Measurements from ENCODE around the gene SSR1.
A peak's percentile ranks its signal among the peaks of the same experiment; 100 is the strongest.
"Not testable (repeated sequence)": the region's sequence is repeated elsewhere in the genome, so short reads cannot be mapped to it uniquely, and the experiment has no call there.

Gene SSR1

DNA sequence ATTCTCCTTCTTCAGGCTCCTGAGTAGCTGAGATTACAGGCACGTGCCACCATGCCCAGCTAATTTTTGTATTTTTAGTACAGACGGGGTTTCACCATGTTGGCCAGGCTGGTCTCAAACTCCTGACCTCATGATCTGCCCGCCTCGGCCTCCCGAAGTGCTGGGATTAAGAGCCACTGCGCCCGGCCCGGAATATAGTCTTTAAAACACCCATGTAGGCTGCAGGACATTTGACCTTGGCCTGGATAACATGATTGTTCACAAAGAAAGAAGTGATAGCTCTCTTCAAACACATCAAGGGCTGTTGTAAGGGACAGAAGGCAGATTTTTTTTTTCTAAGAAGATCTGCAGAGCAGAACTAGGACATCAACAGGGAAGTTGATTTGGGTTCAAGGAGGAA is 38.5 kb downstream of the SSR1 start:
- DNase-seq: not testable (repeated sequence)

GRCh38 chr6:7273709-7274108 is 39.3 kb downstream of the SSR1 start:
- no peak for DNase-seq

- DNase-seq: no peak
These were observed 41.8 kb downstream of the SSR1 start for GRCh38 chr6:7271205-7271534.

- no peak for DNase-seq
These were observed 42.4 kb downstream of the SSR1 start for GRCh38 chr6:7270320-7271204.

DNA sequence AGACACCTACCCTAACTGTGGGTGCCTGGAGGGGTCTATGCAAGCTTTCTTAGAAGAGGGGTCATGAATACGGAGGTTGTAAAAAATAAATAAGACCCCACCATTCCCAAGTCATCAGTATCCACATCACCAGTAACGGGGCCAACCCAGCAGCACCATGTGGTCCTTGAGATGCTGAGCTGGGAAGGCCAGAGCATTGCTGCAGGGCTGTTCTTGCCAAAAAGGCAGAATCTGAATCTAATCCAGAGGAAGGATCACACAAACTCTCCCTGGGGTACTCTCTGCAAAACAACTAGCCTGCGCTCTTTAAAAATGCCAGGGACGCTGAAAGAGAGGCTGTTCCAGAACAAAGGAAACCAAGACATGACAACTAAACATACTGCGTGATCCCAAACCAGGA is 43.2 kb downstream of the SSR1 start:
- no peak for DNase-seq

DNA sequence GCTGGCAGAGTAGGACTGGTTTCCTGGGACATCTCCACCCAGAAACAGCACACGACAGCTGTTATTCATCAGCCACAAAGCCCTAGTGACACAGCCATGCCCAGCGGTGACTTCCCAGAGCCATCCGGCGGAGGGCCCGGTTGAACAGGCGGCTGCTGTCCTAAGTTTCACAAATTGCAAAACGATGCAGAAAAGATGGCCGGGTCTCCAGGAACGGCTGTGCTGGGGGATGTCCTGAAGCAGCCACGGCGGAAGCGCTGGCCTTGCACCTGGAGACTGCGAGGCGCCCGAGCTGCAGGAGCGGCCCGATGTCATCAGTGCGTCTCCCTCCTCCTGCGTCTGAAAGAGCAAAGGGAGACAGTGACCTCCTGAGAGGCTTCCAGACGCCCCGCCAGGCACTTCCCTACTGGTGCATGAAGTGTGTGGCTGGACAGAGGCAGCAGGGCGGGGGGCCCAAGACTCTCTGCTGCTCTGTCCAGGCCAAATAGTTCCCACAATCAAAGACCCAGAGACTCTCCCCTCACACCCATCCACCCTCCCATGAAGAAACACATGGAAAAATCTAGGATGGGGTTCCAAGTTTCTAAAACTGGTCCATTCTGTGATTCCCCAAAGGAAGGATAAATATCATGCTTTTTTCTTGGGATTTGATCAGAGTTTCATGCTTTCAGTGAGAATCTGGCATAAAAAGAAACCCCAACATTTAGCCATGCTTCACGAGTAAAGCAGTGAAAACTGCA is 44.0 kb downstream of the SSR1 start:
- no peak for DNase-seq

DNA sequence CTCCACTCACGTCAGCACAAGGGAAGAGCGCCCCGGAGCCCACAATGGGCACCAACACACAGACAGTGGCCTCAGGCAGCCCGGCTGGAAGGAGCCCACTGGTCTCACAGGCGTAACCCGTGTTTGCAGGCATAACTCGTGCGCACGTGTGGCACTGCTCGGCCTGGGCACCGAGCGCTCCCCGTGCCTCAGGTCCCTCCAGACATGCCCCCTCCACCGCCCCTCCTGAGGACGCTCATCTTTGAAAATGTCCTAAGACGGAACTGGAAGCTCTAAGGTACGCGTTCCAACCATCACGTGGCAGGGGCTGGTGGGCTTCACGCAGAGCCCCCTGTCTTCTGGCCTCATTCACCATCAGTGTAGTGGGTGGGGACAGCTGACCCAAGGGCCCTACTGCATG is 44.6 kb downstream of the SSR1 start:
- no peak for DNase-seq

- no peak for DNase-seq
These were observed 45.4 kb downstream of the SSR1 start for GRCh38 chr6:7267466-7268091.

- DNase-seq: no peak
These were observed 45.9 kb downstream of the SSR1 start for GRCh38 chr6:7267071-7267465.

GRCh38 chr6:7265385-7265726 is 47.6 kb downstream of the SSR1 start:
- DNase-seq: not testable (repeated sequence)

DNA sequence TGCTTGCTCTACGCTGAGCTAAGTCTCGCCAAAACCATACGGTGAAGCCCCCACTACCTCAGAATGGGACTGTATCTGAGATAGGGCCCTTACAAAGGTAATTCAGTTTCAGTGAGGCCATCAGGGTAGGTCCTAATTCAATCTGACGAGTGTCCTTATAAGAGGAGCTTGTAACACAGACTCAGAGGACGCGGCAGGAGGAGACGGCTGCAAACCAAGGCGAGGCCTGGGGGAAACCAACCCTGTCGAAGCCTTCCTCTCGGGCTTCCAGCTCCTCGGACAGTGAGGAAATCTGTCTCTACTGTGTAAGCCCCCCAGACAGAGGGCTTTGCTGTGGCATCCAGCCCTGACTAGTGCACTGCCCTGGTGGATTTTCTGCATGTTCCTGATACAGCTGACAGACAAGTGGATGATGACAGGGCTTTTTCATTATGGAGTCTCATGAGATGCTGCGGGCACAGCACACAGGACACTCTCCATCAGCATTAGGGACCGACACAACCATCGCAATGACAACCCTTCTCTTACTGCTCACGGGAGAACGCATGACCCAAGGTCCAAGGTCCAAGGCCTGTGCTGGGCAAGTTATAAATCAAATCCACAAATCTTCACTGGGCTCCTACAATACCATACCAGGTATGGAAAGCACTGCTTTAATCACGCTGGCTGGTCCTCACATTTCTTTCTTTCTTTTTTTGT is 48.2 kb downstream of the SSR1 start:
- no peak for DNase-seq

- DNase-seq: no peak
These were observed 49.0 kb downstream of the SSR1 start for GRCh38 chr6:7264041-7264440.

GRCh38 chr6:7263519-7263805 is 49.5 kb downstream of the SSR1 start:
- not testable (repeated sequence) for DNase-seq

- no peak for DNase-seq
These were observed 50.1 kb downstream of the SSR1 start for GRCh38 chr6:7262746-7263518.

GRCh38 chr6:7261852-7262461 is 51.0 kb downstream of the SSR1 start:
- no peak for DNase-seq

DNA sequence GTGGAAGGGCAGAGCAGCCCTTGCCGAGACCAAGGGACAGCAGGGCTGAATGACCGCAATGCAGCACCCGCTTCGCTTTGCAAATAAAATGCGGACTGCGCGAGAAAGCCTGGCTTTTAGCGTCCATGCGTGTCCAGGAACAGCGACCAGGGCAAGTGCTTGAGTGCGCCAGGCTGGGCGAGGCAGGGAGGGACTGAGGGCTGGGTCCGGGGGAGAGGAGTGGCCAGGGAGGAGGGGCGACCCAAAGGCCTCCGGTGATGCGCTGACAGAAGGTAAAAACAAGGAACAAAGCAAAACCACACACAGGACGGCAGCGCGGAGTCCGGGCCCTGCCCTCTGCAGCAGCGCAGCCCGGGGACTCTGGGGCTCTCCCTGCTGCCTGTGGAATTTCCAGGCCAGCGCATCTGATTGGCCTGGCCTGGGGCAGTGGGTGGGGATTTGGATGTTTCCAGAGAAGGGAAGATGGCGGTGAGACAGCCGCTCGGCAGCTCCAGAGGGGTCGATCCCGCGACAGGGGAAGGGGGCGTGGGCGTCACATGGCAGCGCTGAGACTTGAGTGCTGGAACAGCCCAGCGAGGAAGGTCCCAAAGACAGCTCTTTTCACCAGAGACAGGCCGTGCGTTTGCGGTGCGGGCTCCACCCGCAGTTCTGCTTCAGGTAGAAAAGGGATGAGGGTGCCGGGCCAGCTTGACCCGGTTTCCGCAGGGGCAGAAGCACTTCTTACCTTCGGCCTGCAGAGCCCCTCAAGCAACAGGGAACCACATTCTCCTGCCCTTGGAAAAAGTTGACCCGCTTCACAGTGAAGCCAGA is 51.8 kb downstream of the SSR1 start:
- DNase-seq: peak; percentile 36

GRCh38 chr6:7260291-7261031 is 52.5 kb downstream of the SSR1 start:
- no peak for DNase-seq

DNA sequence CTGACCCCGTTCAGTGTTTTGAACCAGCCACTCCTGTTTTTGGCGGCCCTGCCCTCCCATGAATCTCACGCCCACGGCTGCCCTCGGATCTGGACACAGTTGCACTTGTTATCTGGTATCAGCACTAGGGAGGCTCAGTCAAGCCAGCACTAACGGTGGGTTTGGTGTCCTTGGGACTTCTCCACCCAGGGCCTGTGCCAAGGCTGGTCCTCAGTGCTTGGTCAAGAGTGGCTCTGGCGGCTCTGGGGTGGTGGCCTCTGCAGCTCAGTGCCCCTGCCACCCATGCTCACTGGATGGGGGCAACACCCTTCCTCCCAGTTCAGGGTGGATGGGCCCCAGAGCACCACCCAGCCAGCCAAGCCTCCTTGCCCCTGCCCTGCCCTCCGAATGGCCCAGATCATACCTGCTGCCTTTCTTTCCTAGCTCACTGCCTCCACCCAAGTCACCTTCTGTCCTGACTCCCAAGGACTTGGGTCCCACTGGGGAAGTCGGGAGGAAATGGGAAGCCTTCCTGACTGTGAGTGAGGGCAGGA is 54.7 kb downstream of the SSR1 start:
- DNase-seq: no peak

DNA sequence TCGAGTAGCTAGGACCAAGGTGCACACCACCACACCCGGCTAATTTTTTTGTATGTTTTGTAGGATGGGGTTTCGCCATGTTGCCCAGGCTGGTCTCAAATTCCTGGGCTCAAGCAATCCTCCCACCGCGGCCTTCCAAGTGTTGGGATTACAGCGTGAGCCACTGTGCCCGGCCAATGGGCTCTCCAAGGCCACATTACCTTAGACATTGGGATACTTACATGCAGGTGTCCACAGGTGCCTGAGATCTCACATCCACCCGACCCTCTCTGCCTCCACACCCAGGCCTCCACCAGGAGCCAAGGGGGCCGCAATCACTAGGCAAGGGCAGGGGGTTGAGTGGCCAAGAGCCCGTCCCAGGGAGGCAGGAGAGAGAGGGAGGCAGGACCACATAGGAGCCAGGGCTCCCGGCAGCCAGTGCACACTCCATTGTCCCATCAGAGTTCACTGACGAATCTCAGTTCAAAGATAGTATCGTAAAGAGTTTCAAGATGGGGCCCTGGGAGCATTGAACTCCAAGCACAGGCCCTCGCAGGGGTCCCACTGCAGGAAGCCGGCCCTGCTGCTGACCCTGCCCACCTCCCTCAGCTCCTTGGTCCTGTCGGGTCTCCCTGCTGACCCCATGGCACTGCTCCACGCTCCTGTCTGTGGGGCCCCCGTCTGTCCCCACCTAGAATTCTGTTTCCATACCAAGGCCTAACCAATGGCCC is 55.3 kb downstream of the SSR1 start:
- DNase-seq: no peak

GRCh38 chr6:7256785-7257184 is 56.2 kb downstream of the SSR1 start:
- DNase-seq: no peak
